ENCODE measurements around the gene ADAMTSL1. TPM values are rescaled to one million over a fixed set of nuclear protein-coding genes. Genes with fewer than 3 reads are reported as not detected.

Gene ADAMTSL1
- total RNA-seq, 4 donors from 2014 or later: 13.3 to 39.7 (median 27.2) TPM

DNA sequence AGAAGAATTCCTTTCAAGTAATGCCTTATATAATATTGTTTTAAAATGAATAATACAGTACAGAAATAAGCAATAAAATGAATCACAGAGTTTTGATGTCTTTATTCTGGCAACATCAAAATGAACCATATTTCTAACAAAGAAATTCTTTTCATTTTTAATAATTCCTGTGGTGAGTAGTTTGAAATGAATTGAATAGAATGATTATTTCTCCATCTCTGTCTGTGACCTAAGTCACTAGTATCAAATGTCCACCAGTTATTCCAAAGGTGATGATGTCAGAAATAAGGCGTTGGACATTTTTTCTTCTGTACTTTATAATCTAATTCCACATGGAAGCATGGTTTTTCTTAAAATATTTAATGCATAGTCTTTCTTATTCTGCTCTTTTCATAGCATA, 106.2 kb downstream of the ADAMTSL1 start:
- Histone ChIP-seq H3K27me3 (no peaks in the 10 kb centered on the region), H3K4me3 (no peak overlapping the region), H3K9me3 (no peaks in the 10 kb centered on the region), H3K27ac (no peak overlapping the region), H3K36me3 (no peaks in the 10 kb centered on the region), H3K4me1 (peaks cover 0 to 5% (median 0%) of the 10 kb centered on the region in 4 donors)
- intact Hi-C loops (cut with DNase I; ENCODE audit: low total_unique reads): no loop called here
- TF ChIP-seq, protein P1, sequence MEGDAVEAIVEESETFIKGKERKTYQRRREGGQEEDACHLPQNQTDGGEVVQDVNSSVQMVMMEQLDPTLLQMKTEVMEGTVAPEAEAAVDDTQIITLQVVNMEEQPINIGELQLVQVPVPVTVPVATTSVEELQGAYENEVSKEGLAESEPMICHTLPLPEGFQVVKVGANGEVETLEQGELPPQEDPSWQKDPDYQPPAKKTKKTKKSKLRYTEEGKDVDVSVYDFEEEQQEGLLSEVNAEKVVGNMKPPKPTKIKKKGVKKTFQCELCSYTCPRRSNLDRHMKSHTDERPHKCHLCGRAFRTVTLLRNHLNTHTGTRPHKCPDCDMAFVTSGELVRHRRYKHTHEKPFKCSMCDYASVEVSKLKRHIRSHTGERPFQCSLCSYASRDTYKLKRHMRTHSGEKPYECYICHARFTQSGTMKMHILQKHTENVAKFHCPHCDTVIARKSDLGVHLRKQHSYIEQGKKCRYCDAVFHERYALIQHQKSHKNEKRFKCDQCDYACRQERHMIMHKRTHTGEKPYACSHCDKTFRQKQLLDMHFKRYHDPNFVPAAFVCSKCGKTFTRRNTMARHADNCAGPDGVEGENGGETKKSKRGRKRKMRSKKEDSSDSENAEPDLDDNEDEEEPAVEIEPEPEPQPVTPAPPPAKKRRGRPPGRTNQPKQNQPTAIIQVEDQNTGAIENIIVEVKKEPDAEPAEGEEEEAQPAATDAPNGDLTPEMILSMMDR (IDR thresholded peaks at IDR 0.05): no peak
- no peak for TF ChIP-seq POLR2A (IDR thresholded peaks at IDR 0.05)
- TF ChIP-seq POLR2AphosphoS5 (IDR thresholded peaks at IDR 0.05): no peak
- no peak for TF ChIP-seq EP300 (IDR thresholded peaks at IDR 0.05; ENCODE audit: low read depth)
- 83 to 100% methylated on average over 1 of the region's 1 CpG for WGBS, 2 donors (ENCODE audit: low coverage in 1 of 2)
- in situ Hi-C loops (cut with MboI; ENCODE audit: low pct_ligation_motif_present in 1 of 4, low pct_unique_long_range_greater_than_20kb in 1 of 4, low sequenced_read_pairs in 3 of 4): no loop called here
- DNase-seq: no peak

DNA sequence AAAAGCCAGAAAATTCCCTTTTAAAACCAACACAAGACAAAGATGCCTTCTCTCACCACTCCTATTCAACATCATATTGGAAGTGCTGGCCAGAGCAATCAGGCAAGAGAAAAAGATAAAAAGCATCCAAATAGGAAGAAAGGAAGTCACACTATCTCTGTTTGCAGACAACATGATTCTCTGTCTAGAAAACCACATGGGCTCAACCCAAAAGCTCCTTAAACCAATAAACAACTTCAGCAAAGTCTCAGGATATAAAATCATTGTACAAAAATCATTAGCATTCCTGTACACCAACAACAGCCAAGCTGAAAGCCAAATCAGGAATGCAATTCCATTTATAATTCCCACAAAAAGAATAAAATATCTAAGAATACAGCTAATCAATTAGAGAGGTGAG, 112.0 kb downstream of the ADAMTSL1 start:
- no peak for DNase-seq
- in situ Hi-C loops (cut with MboI; ENCODE audit: low pct_ligation_motif_present in 1 of 4, low pct_unique_long_range_greater_than_20kb in 1 of 4, low sequenced_read_pairs in 3 of 4): no loop called here
- intact Hi-C loops (cut with DNase I; ENCODE audit: low total_unique reads): loop anchor here (5.0 kb wide), 1 partner anchor 1024 kb away; no protein-coding TSS in a partner anchor

DNA sequence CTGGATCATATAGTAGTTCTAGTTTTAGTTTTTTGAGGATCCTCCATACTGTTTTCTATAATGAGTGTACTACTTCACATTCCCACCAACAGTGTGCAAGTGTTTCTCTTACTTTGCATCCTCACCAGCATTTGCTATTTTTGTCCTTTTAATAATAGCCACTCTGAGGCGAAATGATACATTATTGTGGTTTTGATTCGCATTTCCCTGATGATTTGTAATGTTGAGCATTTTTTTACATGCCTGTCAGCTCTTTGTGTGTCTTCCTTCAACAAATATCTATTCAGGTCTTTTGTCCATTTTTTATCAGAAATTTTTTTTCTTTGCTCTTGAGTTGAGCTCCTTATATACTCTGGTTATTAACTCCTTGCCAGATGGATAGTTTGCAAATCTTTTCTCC, 114.0 kb downstream of the ADAMTSL1 start:
- DNase-seq: no peak
- intact Hi-C loops (cut with DNase I; ENCODE audit: low total_unique reads) (loop anchor here (5.0 kb wide), 1 partner anchor 1026 kb away; no protein-coding TSS in a partner anchor), in situ Hi-C loops (cut with MboI; ENCODE audit: low pct_ligation_motif_present in 1 of 4, low pct_unique_long_range_greater_than_20kb in 1 of 4, low sequenced_read_pairs in 3 of 4) (no loop called here)
- H3K27ac ChIP-seq: no peak overlapping the region
- no peaks in the 10 kb centered on the region for H3K36me3 ChIP-seq
- WGBS, 2 donors (ENCODE audit: low coverage in 1 of 2): 87 to 91% methylated on average over 2 of the region's 2 CpGs
- no peak for TF ChIP-seq POLR2AphosphoS5 (IDR thresholded peaks at IDR 0.05)
- no peak for TF ChIP-seq POLR2A (IDR thresholded peaks at IDR 0.05)
- no peak for TF ChIP-seq EP300 (IDR thresholded peaks at IDR 0.05; ENCODE audit: low read depth)
- TF ChIP-seq, protein P1 (IDR thresholded peaks at IDR 0.05): no peak
- peaks cover 0 to 6% of the 10 kb centered on the region in 2 donors for H3K9me3 ChIP-seq
- H3K4me3 ChIP-seq: no peak overlapping the region
- H3K4me1 ChIP-seq: no peaks in the 10 kb centered on the region
- H3K27me3 ChIP-seq: no peaks in the 10 kb centered on the region

More for the DNA sequence above, 112.0 kb downstream of the ADAMTSL1 start:
- H3K36me3 ChIP-seq: no peaks in the 10 kb centered on the region
- no peak overlapping the region for H3K27ac ChIP-seq
- H3K4me1 ChIP-seq: no peaks in the 10 kb centered on the region
- no peaks in the 10 kb centered on the region for H3K27me3 ChIP-seq
- H3K9me3 ChIP-seq: peaks cover 0 to under 1% of the 10 kb centered on the region in 2 donors
- H3K4me3 ChIP-seq: no peak overlapping the region
- TF ChIP-seq POLR2AphosphoS5 (IDR thresholded peaks at IDR 0.05): no peak
- TF ChIP-seq EP300 (IDR thresholded peaks at IDR 0.05; ENCODE audit: low read depth): no peak
- no peak for TF ChIP-seq POLR2A (IDR thresholded peaks at IDR 0.05)
- TF ChIP-seq, protein P1 (IDR thresholded peaks at IDR 0.05): no peak

DNA sequence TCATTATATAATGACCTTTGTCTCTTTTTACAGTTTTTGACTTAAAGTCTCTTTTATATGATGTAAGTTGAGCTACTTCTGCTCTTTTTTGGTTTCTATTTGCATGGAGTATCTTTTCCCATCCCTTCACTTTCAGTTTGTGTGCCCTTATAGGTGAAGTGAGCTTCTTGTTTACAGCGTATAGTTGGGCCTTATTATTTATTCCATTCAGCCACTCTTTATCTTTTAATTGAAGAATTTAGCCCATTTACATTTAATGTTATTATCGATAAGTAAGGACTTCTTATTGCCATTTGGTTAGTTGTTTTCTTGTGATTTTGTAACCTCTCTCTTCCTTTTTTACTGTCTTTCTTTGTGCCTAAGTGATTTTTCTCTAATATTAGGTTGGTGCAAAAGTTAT, 117.3 kb downstream of the ADAMTSL1 start:
- Histone ChIP-seq H3K4me1 (no peaks in the 10 kb centered on the region), H3K36me3 (no peaks in the 10 kb centered on the region), H3K27me3 (no peaks in the 10 kb centered on the region), H3K4me3 (no peak overlapping the region), H3K27ac (no peak overlapping the region), H3K9me3 (peaks cover 0 to 12% of the 10 kb centered on the region in 2 donors)
- in situ Hi-C loops (cut with MboI; ENCODE audit: low pct_ligation_motif_present in 1 of 4, low pct_unique_long_range_greater_than_20kb in 1 of 4, low sequenced_read_pairs in 3 of 4) (no loop called here), intact Hi-C loops (cut with DNase I; ENCODE audit: low total_unique reads) (no loop called here)
- no peak for DNase-seq
- 95 to 96% methylated on average over 2 of the region's 2 CpGs for WGBS, 2 donors (ENCODE audit: low coverage in 1 of 2)
- TF ChIP-seq POLR2AphosphoS5 (IDR thresholded peaks at IDR 0.05): no peak
- no peak for TF ChIP-seq EP300 (IDR thresholded peaks at IDR 0.05; ENCODE audit: low read depth)

DNA sequence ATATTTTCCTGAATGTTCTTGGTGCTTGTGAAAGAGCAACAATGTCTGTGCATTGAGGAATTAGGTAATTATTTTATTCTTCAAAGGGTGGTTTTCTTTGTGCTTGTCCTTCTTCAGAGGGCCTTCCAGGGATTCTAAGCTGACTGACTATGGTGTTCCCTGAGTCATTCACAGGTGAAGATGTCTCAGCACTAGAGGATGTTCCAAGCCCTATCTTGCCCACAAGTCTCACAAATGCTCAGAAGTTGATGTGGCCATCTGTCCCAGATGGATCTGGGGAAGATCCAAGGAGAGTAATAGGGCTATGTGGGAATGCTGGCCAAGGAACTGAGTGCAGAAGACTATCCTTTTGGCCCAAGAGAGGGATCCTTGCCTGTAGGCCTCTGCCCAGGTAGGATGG, 120.9 kb downstream of the ADAMTSL1 start:
- intact Hi-C loops (cut with DNase I; ENCODE audit: low total_unique reads): no loop called here
- Histone ChIP-seq H3K9me3 (peaks cover 0 to 12% of the 10 kb centered on the region in 2 donors), H3K4me1 (no peaks in the 10 kb centered on the region), H3K27ac (no peak overlapping the region), H3K4me3 (no peak overlapping the region), H3K36me3 (no peaks in the 10 kb centered on the region), H3K27me3 (no peaks in the 10 kb centered on the region)
- TF ChIP-seq, protein P1 (IDR thresholded peaks at IDR 0.05): no peak
- TF ChIP-seq POLR2A (IDR thresholded peaks at IDR 0.05) (no peak), POLR2AphosphoS5 (IDR thresholded peaks at IDR 0.05) (no peak), EP300 (IDR thresholded peaks at IDR 0.05; ENCODE audit: low read depth) (no peak)
- no peak for DNase-seq
- in situ Hi-C loops (cut with MboI; ENCODE audit: low pct_ligation_motif_present in 1 of 4, low pct_unique_long_range_greater_than_20kb in 1 of 4, low sequenced_read_pairs in 3 of 4): no loop called here

Measured in transverse colon (tissue), 4 donors.